ENCODE data around the gene NHLRC2. TPM values are rescaled to one million over a fixed set of nuclear protein-coding genes. Genes with fewer than 3 reads are reported as not detected.

Gene NHLRC2
- total and polyA plus RNA-seq, 2 of the 13 experiments (the other 11 are each of a cell fraction or from before 2014, with no cell fraction given) = 7.6 to 12.7 TPM

DNA sequence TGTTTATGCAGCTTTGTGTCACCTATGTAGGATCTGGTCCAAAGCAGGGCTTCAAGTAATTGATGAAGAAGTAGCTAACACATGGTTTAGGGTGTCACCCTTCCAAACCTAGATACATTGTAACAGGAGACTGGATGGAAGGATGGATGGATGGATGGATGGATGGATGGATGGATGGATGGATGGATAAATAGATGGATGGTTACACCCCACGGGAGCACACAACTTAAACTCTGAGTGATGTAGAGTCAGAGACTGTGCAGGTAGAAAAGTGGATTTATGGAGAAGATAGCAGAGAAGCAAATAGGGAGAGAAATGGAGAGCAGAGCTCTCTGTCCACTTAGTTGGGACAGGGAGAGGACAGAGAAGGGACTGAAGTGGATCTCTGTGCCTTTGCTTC lies 78.4 kb downstream of the NHLRC2 start (continued):
- TF ChIP-seq, protein P1, sequence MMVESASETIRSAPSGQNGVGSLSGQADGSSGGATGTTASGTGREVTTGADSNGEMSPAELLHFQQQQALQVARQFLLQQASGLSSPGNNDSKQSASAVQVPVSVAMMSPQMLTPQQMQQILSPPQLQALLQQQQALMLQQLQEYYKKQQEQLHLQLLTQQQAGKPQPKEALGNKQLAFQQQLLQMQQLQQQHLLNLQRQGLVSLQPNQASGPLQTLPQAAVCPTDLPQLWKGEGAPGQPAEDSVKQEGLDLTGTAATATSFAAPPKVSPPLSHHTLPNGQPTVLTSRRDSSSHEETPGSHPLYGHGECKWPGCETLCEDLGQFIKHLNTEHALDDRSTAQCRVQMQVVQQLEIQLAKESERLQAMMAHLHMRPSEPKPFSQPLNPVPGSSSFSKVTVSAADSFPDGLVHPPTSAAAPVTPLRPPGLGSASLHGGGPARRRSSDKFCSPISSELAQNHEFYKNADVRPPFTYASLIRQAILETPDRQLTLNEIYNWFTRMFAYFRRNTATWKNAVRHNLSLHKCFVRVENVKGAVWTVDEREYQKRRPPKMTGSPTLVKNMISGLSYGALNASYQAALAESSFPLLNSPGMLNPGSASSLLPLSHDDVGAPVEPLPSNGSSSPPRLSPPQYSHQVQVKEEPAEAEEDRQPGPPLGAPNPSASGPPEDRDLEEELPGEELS (CRISPR knock-in tag; IDR thresholded peaks at IDR 0.05) = no peak
- TF ChIP-seq NCOA1 (CRISPR knock-in tag; IDR thresholded peaks at IDR 0.05) (no peak), MAFK (conservative IDR thresholded peaks at IDR 0.05 in 1 of 2, IDR thresholded peaks at IDR 0.05 in 1 of 2; ENCODE audit: low read length in 2 of 2) (no peak), HCFC1 (IDR thresholded peaks at IDR 0.05; ENCODE audit: low read depth, low read length) (no peak), ZNF431 (CRISPR knock-in tag; IDR thresholded peaks at IDR 0.05; ENCODE audit: borderline replicate concordance, low read depth) (no peak), HDAC1 (CRISPR knock-in tag; IDR thresholded peaks at IDR 0.05) (no peak)
- TF ChIP-seq, protein P2, sequence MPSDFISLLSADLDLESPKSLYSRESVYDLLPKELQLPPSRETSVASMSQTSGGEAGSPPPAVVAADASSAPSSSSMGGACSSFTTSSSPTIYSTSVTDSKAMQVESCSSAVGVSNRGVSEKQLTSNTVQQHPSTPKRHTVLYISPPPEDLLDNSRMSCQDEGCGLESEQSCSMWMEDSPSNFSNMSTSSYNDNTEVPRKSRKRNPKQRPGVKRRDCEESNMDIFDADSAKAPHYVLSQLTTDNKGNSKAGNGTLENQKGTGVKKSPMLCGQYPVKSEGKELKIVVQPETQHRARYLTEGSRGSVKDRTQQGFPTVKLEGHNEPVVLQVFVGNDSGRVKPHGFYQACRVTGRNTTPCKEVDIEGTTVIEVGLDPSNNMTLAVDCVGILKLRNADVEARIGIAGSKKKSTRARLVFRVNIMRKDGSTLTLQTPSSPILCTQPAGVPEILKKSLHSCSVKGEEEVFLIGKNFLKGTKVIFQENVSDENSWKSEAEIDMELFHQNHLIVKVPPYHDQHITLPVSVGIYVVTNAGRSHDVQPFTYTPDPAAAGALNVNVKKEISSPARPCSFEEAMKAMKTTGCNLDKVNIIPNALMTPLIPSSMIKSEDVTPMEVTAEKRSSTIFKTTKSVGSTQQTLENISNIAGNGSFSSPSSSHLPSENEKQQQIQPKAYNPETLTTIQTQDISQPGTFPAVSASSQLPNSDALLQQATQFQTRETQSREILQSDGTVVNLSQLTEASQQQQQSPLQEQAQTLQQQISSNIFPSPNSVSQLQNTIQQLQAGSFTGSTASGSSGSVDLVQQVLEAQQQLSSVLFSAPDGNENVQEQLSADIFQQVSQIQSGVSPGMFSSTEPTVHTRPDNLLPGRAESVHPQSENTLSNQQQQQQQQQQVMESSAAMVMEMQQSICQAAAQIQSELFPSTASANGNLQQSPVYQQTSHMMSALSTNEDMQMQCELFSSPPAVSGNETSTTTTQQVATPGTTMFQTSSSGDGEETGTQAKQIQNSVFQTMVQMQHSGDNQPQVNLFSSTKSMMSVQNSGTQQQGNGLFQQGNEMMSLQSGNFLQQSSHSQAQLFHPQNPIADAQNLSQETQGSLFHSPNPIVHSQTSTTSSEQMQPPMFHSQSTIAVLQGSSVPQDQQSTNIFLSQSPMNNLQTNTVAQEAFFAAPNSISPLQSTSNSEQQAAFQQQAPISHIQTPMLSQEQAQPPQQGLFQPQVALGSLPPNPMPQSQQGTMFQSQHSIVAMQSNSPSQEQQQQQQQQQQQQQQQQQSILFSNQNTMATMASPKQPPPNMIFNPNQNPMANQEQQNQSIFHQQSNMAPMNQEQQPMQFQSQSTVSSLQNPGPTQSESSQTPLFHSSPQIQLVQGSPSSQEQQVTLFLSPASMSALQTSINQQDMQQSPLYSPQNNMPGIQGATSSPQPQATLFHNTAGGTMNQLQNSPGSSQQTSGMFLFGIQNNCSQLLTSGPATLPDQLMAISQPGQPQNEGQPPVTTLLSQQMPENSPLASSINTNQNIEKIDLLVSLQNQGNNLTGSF (CRISPR knock-in tag; IDR thresholded peaks at IDR 0.05) = no peak
- TF ChIP-seq, protein P3, sequence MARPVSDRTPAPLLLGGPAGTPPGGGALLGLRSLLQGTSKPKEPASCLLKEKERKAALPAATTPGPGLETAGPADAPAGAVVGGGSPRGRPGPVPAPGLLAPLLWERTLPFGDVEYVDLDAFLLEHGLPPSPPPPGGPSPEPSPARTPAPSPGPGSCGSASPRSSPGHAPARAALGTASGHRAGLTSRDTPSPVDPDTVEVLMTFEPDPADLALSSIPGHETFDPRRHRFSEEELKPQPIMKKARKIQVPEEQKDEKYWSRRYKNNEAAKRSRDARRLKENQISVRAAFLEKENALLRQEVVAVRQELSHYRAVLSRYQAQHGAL (CRISPR knock-in tag; IDR thresholded peaks at IDR 0.05; ENCODE audit: not compliant biosample characterization) = no peak
